GM23338 (cell line): ENCODE measurements around the gene PRLH. TPM values are rescaled to one million over a fixed set of nuclear protein-coding genes. Genes with fewer than 3 reads are reported as not detected.

Experiments used
- ATAC-seq: fragments of 200-7000 bp; cut with Tn5 transposase; 3 replicates; pipeline ENCODE4 v1.9.1; 2020
- DNase-seq: peaks from one replicate; pipeline ENCODE4 v3.0.0-alpha.2; 2015; ENCODE audit warnings: low spot score
- H2AFZ ChIP-seq: fragments of 200-600 bp; sonication (generic); 2 replicates; pipeline ENCODE4 v1.8.0; 2016; ENCODE audit warnings: antibody characterized with exemption, mild to moderate bottlenecking, moderate library complexity
- H3F3A ChIP-seq: fragments of 200-600 bp; sonication (generic); replicated peaks from 2 replicates; pipeline ENCODE4 v1.8.0; 2017; ENCODE audit warnings: antibody characterized with exemption, mixed run types, low read depth
- H3K27ac ChIP-seq: fragments of 200-600 bp; sonication (generic); 2 replicates; pipeline ENCODE4 v1.6.1; 2016; ENCODE audit warnings: low read depth
- H3K27me3 ChIP-seq: fragments of 200-600 bp; sonication (generic); 2 replicates; pipeline ENCODE4 v1.8.0; 2016; ENCODE audit warnings: mild to moderate bottlenecking, mixed run types, moderate library complexity; ENCODE audit not compliant: insufficient read depth
- H3K36me3 ChIP-seq: fragments of 200-600 bp; sonication (generic); 2 replicates; pipeline ENCODE4 v1.8.0; 2016; ENCODE audit warnings: mild to moderate bottlenecking; ENCODE audit not compliant: insufficient read depth
- H3K4me1 ChIP-seq: fragments of 200-600 bp; sonication (generic); 2 replicates; pipeline ENCODE4 v1.8.0; 2016; ENCODE audit warnings: mild to moderate bottlenecking, moderate library complexity; ENCODE audit not compliant: insufficient read depth
- H3K4me2 ChIP-seq: fragments of 200-600 bp; sonication (generic); 2 replicates; pipeline ENCODE4 v1.7.1; 2017; ENCODE audit warnings: mixed run types
- H3K4me3 ChIP-seq: fragments of 200-600 bp; sonication (generic); 2 replicates; pipeline ENCODE4 v1.6.1; 2016; ENCODE audit warnings: mixed run types
- H3K79me2 ChIP-seq: fragments of 200-600 bp; sonication (generic); replicated peaks from 2 replicates; pipeline ENCODE4 v1.8.0; 2017; ENCODE audit warnings: mild to moderate bottlenecking; ENCODE audit not compliant: insufficient read depth
- H3K9me2 ChIP-seq: fragments of 200-600 bp; sonication (generic); 2 replicates; pipeline ENCODE4 v1.8.0; 2017; ENCODE audit not compliant: insufficient read depth
- H4K20me1 ChIP-seq: fragments of 200-600 bp; sonication (generic); replicated peaks from 2 replicates; pipeline ENCODE4 v1.8.0; 2017; ENCODE audit warnings: mild to moderate bottlenecking; ENCODE audit not compliant: insufficient read depth
- H3K27ac Mint-ChIP-seq: 2 replicates; pipeline ENCODE4 v1.8.0; 2020; ENCODE audit warnings: inconsistent platforms, mild to moderate bottlenecking, moderate library complexity, mixed read lengths
- H3K27me3 Mint-ChIP-seq: 3 replicates; pipeline ENCODE4 v1.8.0; 2022; ENCODE audit warnings: low read depth, mild to moderate bottlenecking, moderate library complexity, mixed read lengths, inconsistent platforms; ENCODE audit not compliant: insufficient read depth, poor library complexity
- H3K36me3 Mint-ChIP-seq: 3 replicates; pipeline ENCODE4 v1.8.0; 2021; ENCODE audit warnings: low read depth, mild to moderate bottlenecking, inconsistent platforms, moderate library complexity, mixed read lengths
- H3K4me1 Mint-ChIP-seq: 3 replicates; pipeline ENCODE4 v1.8.0; 2020; ENCODE audit warnings: mild to moderate bottlenecking, inconsistent platforms, mixed read lengths
- H3K4me3 Mint-ChIP-seq: 3 replicates; pipeline ENCODE4 v1.8.0; 2021; ENCODE audit warnings: moderate library complexity, mild to moderate bottlenecking, inconsistent platforms, mixed read lengths
- H3K9me3 Mint-ChIP-seq: 3 replicates; pipeline ENCODE4 v1.8.0; 2020; ENCODE audit warnings: moderate library complexity, mild to moderate bottlenecking, inconsistent platforms, mixed read lengths
- CREB1 ChIP-seq: fragments of 250-450 bp; sonication (Bioruptor Pico); IDR thresholded peaks from 2 replicates; pipeline ENCODE4 v1.5.0; 2020; ENCODE audit warnings: low read depth, mild to moderate bottlenecking, moderate library complexity
- ETS1 ChIP-seq: IDR thresholded peaks from 2 replicates; pipeline ENCODE4 v1.6.1; 2016; ENCODE audit warnings: antibody characterized with exemption
- EZH2 ChIP-seq: fragments of 200-600 bp; sonication (generic); IDR thresholded peaks from one replicate; pipeline ENCODE4 v1.8.0; 2017; ENCODE audit warnings: antibody characterized with exemption, mild to moderate bottlenecking, low read depth; ENCODE audit not compliant: unreplicated experiment
- EZH2phosphoT487 ChIP-seq: fragments of 200-600 bp; sonication (generic); IDR thresholded peaks from one replicate; pipeline ENCODE4 v1.8.1; 2018; ENCODE audit warnings: antibody characterized with exemption; ENCODE audit not compliant: unreplicated experiment
- JUNB ChIP-seq: IDR thresholded peaks from one replicate; pipeline ENCODE4 v1.6.1; 2016; ENCODE audit warnings: antibody characterized with exemption; ENCODE audit not compliant: unreplicated experiment
- NANOG ChIP-seq: IDR thresholded peaks from 2 replicates; pipeline ENCODE4 v1.6.1; 2016; ENCODE audit warnings: antibody characterized with exemption, borderline replicate concordance
- POLR2AphosphoS5 ChIP-seq: IDR thresholded peaks from 2 replicates; pipeline ENCODE4 v1.6.1; 2016; ENCODE audit warnings: antibody characterized with exemption, low read depth
- STAT1 ChIP-seq: IDR thresholded peaks from one replicate; pipeline ENCODE4 v1.6.1; 2016; ENCODE audit warnings: antibody characterized with exemption; ENCODE audit not compliant: unreplicated experiment
- ZNF114 ChIP-seq: fragments of 250-450 bp; sonication (Bioruptor Pico); IDR thresholded peaks from 2 replicates; pipeline ENCODE4 v1.5.0; 2020; ENCODE audit warnings: mild to moderate bottlenecking, moderate library complexity
- ZNF331 ChIP-seq: fragments of 250-450 bp; sonication (Bioruptor Pico); IDR thresholded peaks from 2 replicates; pipeline ENCODE4 v1.5.0; 2020; ENCODE audit warnings: low read depth, mild to moderate bottlenecking, moderate library complexity
- polyA plus RNA-seq: library from polyadenylated mRNA; unstranded; fragments of >200 nt; fragmentation: Nextera tagmentation; extraction: Ambion mirVana; gene quantifications from 2 replicates; pipeline ENCODE4 v1.2.1, GENCODE V29; 2016
- total RNA-seq: library from RNA; depleted of rRNA; stranded (reverse); fragments of >200 nt; shearing (Covaris generic); gene quantifications from 2 replicates; pipeline ENCODE4 v1.2.3, GENCODE V29; 2014
- TF ChIP-seq, protein P1 (sequence below), 2 experiments: fragments of 200-600 bp in 1 of 2; sonication (generic) in 1 of 2; conservative IDR thresholded peaks; 2 replicates each; pipeline versions ENCODE4 v1.5.1 to v1.6.1; 2016 to 2017; ENCODE audit warnings: antibody characterized with exemption in 2 of 2, low read depth in 2 of 2, mild to moderate bottlenecking in 2 of 2, moderate library complexity in 1 of 2
- TF ChIP-seq, protein P2 (sequence below): IDR thresholded peaks from one replicate; pipeline ENCODE4 v1.6.1; 2018; ENCODE audit warnings: antibody characterized with exemption; ENCODE audit not compliant: unreplicated experiment
- TF ChIP-seq, protein P3 (sequence below): fragments of 250-450 bp; sonication (Bioruptor Pico); IDR thresholded peaks from 2 replicates; pipeline ENCODE4 v1.5.0; 2020; ENCODE audit warnings: mild to moderate bottlenecking, moderate library complexity

Gene PRLH
- total and polyA plus RNA-seq, 2 experiments from 2014 or later: not detected

DNA sequence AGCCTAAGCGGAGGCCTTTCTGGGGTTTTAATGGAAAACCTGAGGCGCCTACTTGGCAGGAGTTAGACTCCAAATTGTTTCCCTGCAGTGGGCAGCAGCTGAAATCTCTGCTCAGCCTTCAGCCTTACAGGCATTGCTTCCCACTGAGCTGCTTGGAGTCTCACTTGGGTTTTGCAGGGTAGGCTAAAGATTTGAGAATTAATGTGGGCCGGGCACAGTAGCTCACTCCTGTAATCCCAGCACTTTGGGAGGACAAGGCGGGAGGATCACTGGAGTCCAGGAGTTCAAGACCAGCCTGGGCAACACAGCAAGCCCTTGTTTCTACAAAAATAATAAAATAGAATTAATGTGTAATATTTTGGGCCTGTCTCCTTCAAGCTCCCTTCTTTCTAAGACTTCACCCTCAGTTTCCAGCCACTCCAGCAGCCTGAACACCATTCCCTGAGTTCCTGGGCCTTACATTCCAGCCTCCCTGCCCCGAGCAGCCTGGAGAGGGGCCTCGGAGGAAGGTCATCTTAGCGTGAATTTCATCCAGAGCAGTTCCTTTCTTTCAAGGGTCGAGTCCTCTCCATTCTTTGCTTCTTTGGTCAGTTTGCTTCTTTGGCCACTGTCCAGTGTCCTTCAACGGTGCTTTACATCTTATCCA, 33.2 kb downstream of the PRLH start:
- H3K9me2 ChIP-seq: no peaks in the 10 kb centered on the region
- ATAC-seq: no peak
- H3F3A ChIP-seq: peaks cover 4% of the 10 kb centered on the region; the same call in 1 of the 2 replicates
- H3K36me3 ChIP-seq: no peaks in the 10 kb centered on the region
- no peaks in the 10 kb centered on the region for H3K27me3 ChIP-seq
- TF ChIP-seq, protein P1, sequence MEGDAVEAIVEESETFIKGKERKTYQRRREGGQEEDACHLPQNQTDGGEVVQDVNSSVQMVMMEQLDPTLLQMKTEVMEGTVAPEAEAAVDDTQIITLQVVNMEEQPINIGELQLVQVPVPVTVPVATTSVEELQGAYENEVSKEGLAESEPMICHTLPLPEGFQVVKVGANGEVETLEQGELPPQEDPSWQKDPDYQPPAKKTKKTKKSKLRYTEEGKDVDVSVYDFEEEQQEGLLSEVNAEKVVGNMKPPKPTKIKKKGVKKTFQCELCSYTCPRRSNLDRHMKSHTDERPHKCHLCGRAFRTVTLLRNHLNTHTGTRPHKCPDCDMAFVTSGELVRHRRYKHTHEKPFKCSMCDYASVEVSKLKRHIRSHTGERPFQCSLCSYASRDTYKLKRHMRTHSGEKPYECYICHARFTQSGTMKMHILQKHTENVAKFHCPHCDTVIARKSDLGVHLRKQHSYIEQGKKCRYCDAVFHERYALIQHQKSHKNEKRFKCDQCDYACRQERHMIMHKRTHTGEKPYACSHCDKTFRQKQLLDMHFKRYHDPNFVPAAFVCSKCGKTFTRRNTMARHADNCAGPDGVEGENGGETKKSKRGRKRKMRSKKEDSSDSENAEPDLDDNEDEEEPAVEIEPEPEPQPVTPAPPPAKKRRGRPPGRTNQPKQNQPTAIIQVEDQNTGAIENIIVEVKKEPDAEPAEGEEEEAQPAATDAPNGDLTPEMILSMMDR (conservative IDR thresholded peaks at IDR 0.05; ENCODE audit: low read depth in 2 of 2): no peak
- TF ChIP-seq JUNB (no peak), ETS1 (no peak), ZNF114 (CRISPR knock-in tag) (no peak), NANOG (no peak), EZH2phosphoT487 (no peak), POLR2AphosphoS5 (no peak), STAT1 (no peak), CREB1 (CRISPR knock-in tag) (no peak), ZNF331 (no peak), EZH2 (no peak)
- TF ChIP-seq, protein P2, sequence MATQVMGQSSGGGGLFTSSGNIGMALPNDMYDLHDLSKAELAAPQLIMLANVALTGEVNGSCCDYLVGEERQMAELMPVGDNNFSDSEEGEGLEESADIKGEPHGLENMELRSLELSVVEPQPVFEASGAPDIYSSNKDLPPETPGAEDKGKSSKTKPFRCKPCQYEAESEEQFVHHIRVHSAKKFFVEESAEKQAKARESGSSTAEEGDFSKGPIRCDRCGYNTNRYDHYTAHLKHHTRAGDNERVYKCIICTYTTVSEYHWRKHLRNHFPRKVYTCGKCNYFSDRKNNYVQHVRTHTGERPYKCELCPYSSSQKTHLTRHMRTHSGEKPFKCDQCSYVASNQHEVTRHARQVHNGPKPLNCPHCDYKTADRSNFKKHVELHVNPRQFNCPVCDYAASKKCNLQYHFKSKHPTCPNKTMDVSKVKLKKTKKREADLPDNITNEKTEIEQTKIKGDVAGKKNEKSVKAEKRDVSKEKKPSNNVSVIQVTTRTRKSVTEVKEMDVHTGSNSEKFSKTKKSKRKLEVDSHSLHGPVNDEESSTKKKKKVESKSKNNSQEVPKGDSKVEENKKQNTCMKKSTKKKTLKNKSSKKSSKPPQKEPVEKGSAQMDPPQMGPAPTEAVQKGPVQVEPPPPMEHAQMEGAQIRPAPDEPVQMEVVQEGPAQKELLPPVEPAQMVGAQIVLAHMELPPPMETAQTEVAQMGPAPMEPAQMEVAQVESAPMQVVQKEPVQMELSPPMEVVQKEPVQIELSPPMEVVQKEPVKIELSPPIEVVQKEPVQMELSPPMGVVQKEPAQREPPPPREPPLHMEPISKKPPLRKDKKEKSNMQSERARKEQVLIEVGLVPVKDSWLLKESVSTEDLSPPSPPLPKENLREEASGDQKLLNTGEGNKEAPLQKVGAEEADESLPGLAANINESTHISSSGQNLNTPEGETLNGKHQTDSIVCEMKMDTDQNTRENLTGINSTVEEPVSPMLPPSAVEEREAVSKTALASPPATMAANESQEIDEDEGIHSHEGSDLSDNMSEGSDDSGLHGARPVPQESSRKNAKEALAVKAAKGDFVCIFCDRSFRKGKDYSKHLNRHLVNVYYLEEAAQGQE: no peak
- TF ChIP-seq, protein P3, sequence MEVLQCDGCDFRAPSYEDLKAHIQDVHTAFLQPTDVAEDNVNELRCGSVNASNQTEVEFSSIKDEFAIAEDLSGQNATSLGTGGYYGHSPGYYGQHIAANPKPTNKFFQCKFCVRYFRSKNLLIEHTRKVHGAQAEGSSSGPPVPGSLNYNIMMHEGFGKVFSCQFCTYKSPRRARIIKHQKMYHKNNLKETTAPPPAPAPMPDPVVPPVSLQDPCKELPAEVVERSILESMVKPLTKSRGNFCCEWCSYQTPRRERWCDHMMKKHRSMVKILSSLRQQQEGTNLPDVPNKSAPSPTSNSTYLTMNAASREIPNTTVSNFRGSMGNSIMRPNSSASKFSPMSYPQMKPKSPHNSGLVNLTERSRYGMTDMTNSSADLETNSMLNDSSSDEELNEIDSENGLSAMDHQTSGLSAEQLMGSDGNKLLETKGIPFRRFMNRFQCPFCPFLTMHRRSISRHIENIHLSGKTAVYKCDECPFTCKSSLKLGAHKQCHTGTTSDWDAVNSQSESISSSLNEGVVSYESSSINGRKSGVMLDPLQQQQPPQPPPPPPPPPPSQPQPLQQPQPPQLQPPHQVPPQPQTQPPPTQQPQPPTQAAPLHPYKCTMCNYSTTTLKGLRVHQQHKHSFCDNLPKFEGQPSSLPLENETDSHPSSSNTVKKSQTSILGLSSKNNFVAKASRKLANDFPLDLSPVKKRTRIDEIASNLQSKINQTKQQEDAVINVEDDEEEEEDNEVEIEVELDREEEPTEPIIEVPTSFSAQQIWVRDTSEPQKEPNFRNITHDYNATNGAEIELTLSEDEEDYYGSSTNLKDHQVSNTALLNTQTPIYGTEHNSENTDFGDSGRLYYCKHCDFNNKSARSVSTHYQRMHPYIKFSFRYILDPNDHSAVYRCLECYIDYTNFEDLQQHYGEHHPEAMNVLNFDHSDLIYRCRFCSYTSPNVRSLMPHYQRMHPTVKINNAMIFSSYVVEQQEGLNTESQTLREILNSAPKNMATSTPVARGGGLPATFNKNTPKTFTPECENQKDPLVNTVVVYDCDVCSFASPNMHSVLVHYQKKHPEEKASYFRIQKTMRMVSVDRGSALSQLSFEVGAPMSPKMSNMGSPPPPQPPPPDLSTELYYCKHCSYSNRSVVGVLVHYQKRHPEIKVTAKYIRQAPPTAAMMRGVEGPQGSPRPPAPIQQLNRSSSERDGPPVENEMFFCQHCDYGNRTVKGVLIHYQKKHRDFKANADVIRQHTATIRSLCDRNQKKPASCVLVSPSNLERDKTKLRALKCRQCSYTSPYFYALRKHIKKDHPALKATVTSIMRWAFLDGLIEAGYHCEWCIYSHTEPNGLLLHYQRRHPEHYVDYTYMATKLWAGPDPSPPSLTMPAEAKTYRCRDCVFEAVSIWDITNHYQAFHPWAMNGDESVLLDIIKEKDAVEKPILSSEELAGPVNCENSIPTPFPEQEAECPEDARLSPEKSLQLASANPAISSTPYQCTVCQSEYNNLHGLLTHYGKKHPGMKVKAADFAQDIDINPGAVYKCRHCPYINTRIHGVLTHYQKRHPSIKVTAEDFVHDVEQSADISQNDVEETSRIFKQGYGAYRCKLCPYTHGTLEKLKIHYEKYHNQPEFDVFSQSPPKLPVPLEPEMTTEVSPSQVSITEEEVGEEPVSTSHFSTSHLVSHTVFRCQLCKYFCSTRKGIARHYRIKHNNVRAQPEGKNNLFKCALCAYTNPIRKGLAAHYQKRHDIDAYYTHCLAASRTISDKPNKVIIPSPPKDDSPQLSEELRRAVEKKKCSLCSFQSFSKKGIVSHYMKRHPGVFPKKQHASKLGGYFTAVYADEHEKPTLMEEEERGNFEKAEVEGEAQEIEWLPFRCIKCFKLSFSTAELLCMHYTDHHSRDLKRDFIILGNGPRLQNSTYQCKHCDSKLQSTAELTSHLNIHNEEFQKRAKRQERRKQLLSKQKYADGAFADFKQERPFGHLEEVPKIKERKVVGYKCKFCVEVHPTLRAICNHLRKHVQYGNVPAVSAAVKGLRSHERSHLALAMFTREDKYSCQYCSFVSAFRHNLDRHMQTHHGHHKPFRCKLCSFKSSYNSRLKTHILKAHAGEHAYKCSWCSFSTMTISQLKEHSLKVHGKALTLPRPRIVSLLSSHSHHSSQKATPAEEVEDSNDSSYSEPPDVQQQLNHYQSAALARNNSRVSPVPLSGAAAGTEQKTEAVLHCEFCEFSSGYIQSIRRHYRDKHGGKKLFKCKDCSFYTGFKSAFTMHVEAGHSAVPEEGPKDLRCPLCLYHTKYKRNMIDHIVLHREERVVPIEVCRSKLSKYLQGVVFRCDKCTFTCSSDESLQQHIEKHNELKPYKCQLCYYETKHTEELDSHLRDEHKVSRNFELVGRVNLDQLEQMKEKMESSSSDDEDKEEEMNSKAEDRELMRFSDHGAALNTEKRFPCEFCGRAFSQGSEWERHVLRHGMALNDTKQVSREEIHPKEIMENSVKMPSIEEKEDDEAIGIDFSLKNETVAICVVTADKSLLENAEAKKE (CRISPR knock-in tag): no peak
- H4K20me1 ChIP-seq: no peaks in the 10 kb centered on the region
- no peak overlapping the region for H3K27ac ChIP-seq
- H3K79me2 ChIP-seq: no peaks in the 10 kb centered on the region
- H2AFZ ChIP-seq: peak overlapping the region; percentile 52
- no peak for DNase-seq
- Mint-ChIP-seq H3K36me3 (peaks cover 3% of the 10 kb centered on the region; the same call in 1 of the 3 replicates), H3K4me1 (peaks cover 66% of the 10 kb centered on the region), H3K9me3 (no peaks in the 10 kb centered on the region), H3K4me3 (no peak overlapping the region), H3K27ac (no peak overlapping the region), H3K27me3 (peaks cover 27% of the 10 kb centered on the region)
- no peak overlapping the region for H3K4me3 ChIP-seq
- H3K4me2 ChIP-seq: no peak overlapping the region
- peaks cover 30% of the 10 kb centered on the region for H3K4me1 ChIP-seq
